H1 (cell line): ENCODE results near the gene RABL2B.
"Not testable (repeated sequence)": the region's sequence is repeated elsewhere in the genome, so short reads cannot be mapped to it uniquely, and the experiment has no call there.

ENCODE experiments used
- EGR1 ChIP-seq: IDR thresholded peaks from 2 replicates; pipeline ENCODE4 v1.6.1; 2011; ENCODE audit warnings: low read depth, low read length, borderline replicate concordance
- TF ChIP-seq, protein P1 (sequence below), 3 experiments: IDR thresholded peaks; 1 replicate in 2 of 3; 2 replicates in 1 of 3; pipeline versions ENCODE4 v1.5.1 to v1.6.1; 2011; ENCODE audit warnings: low read length in 3 of 3, mild to moderate bottlenecking in 3 of 3, inconsistent platforms in 2 of 3, low read depth in 1 of 3, moderate library complexity in 1 of 3; ENCODE audit not compliant: insufficient read depth in 1 of 3; ENCODE audit errors: control extremely low read depth in 1 of 3

GRCh38 chr22:50761829-50762228 is 21.6 kb downstream of the RABL2B start:
- not testable (repeated sequence) for TF ChIP-seq EGR1
- TF ChIP-seq, protein P1, sequence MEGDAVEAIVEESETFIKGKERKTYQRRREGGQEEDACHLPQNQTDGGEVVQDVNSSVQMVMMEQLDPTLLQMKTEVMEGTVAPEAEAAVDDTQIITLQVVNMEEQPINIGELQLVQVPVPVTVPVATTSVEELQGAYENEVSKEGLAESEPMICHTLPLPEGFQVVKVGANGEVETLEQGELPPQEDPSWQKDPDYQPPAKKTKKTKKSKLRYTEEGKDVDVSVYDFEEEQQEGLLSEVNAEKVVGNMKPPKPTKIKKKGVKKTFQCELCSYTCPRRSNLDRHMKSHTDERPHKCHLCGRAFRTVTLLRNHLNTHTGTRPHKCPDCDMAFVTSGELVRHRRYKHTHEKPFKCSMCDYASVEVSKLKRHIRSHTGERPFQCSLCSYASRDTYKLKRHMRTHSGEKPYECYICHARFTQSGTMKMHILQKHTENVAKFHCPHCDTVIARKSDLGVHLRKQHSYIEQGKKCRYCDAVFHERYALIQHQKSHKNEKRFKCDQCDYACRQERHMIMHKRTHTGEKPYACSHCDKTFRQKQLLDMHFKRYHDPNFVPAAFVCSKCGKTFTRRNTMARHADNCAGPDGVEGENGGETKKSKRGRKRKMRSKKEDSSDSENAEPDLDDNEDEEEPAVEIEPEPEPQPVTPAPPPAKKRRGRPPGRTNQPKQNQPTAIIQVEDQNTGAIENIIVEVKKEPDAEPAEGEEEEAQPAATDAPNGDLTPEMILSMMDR (IDR thresholded peaks at IDR 0.05; ENCODE audit: control extremely low read depth in 1 of 3, insufficient read depth in 1 of 3, low read depth in 1 of 3, low read length in 3 of 3): not testable (repeated sequence)
